Fibroblast of villous mesenchyme (primary cell): ENCODE measurements around the gene AGPS. TPM values are rescaled to one million over a fixed set of nuclear protein-coding genes. Genes with fewer than 3 reads are reported as not detected.
"Not testable (repeated sequence)": the region's sequence is repeated elsewhere in the genome, so short reads cannot be mapped to it uniquely, and the experiment has no call there.

Experiments used
- DNase-seq: peaks from one replicate; pipeline ENCODE4 v3.0.0-alpha.2; 2010; ENCODE audit warnings: low read depth
- H3K4me3 ChIP-seq: 2 replicates; pipeline ENCODE4 v1.5.1; 2011; ENCODE audit warnings: low read depth, mild to moderate bottlenecking, low read length
- total RNA-seq: library from RNA; depleted of rRNA; stranded (reverse); fragments of >200 nt; gene quantifications from 2 replicates; pipeline ENCODE4 v1.2.3, GENCODE V29; 2012
- TF ChIP-seq, protein P1 (sequence below): IDR thresholded peaks from 2 replicates; pipeline ENCODE4 v1.5.1; 2012; ENCODE audit warnings: low read depth, mild to moderate bottlenecking, low read length; ENCODE audit not compliant: insufficient read depth

The AGPS gene
- total RNA-seq, 1 donor = 46.2 TPM

DNA sequence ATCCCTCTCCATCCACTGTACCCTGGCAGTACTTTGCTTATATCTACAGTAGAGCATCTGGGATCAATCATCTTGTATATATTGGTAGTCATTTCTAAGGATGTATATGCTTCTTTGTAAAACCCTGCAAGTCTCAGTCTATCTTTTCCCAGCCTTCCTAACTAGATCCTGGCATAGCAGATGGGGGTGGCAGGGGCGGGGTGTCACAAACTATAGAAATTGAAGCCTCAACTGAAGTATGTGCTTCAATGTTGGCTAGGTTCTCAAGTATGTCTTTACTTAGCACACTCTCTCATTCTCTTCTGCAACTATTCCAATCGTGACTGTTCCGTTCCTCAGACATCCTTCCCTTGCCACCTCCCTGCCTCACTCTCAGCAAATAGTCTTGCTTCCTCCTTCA is 30.1 kb upstream of the AGPS start:
- TF ChIP-seq, protein P1, sequence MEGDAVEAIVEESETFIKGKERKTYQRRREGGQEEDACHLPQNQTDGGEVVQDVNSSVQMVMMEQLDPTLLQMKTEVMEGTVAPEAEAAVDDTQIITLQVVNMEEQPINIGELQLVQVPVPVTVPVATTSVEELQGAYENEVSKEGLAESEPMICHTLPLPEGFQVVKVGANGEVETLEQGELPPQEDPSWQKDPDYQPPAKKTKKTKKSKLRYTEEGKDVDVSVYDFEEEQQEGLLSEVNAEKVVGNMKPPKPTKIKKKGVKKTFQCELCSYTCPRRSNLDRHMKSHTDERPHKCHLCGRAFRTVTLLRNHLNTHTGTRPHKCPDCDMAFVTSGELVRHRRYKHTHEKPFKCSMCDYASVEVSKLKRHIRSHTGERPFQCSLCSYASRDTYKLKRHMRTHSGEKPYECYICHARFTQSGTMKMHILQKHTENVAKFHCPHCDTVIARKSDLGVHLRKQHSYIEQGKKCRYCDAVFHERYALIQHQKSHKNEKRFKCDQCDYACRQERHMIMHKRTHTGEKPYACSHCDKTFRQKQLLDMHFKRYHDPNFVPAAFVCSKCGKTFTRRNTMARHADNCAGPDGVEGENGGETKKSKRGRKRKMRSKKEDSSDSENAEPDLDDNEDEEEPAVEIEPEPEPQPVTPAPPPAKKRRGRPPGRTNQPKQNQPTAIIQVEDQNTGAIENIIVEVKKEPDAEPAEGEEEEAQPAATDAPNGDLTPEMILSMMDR = no peak
- no peak for DNase-seq
- H3K4me3 ChIP-seq = no peak overlapping the region

DNA sequence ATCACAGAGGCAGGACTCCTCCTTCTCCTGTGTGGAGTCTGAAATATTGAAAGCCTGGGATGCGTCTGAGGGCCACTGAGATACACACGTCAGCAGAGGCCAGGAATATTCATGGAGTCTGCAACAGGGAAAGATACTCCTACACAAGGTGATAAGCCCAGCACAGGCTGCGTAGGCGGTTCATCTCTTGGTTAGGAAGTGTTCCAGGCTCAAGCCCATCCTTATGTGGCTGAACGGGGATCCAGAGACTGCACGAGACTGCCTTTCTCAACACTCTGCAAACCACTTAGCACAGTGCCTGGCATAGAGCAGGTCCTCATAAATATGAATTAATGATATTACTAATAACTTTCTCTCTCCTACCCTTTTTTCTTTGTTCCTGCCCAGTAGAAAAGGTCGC is 29.2 kb upstream of the AGPS start:
- no peak overlapping the region for H3K4me3 ChIP-seq
- no peak for DNase-seq
- TF ChIP-seq, protein P1 = no peak

DNA sequence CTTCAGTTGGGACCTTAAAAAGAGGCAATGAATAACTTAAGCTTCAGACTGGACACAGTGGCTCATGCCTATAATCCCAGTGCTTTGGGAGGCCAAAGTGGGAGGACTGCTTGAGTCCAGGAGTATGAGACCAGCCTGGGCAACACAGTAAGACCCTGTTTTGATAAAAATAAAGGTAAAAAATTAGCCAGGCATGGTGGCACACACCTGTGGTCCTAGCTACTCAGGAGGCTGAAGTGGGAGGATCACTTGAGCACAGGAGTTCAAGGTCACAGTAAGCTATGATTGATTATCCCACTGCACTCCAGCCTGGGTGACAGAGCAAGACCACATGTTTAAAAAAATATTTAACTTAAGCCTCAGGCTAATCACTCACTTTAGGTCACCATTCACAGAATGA is 26.8 kb upstream of the AGPS start:
- not testable (repeated sequence) for H3K4me3 ChIP-seq, DNase-seq

DNA sequence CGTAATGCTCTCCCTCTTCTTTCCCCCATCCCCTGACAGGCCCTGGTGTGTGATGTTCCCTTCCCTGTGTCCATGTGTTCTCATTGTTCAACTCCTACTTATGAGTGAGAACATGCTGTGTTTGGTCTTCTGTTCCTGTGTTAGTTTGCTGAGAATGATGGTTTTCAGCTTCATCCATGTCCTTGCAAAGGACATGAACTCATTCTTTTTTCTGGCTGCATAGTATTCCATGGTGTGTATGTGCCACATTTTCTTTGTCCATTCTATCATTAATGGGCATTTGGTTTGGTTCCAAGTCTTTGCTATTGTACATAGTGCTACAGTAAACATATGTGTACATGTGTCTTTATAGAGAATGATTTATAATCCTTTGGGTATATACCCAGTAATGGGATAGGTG is 24.6 kb upstream of the AGPS start:
- not testable (repeated sequence) for H3K4me3 ChIP-seq, DNase-seq

DNA sequence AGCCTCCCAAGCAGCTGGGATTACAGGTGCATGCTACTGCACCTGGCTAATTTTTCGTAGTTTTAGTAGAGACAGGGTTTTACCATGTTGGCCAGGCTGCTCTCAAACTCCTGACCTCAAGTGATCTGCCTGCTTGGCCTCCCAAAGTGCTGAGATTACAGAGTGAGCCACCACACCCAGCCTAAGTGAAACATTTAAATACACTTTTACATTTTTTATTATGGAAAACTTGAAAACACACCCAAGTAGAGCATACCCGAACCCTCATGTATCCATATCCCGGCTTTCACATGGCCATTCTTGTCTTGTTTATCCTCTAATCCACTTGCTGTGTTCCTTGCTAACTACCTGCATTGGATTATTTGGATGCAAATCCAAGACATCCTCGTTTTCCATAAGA is 13.2 kb upstream of the AGPS start:
- DNase-seq = no peak
- TF ChIP-seq, protein P1 = no peak
- no peak overlapping the region for H3K4me3 ChIP-seq

DNA sequence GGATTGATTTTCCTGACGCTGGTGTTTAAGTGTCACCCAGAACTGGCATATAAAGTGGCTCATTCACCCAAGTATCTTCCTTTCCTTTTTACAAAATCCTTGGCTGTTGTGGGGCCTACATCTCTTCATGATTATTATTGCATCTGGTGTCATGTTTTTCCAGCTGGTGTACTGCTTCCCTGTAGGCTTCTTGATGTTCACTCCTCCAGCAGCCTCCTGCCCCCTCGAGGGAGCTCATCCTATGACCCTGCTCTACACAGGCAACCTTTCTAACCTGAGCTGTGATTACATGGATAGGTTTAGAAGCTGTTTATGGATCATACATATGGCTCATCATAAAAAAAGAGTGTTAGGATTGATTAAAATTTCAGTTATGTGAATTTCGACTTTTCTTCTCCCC is 12.4 kb upstream of the AGPS start:
- TF ChIP-seq, protein P1 = no peak
- H3K4me3 ChIP-seq = no peak overlapping the region

DNA sequence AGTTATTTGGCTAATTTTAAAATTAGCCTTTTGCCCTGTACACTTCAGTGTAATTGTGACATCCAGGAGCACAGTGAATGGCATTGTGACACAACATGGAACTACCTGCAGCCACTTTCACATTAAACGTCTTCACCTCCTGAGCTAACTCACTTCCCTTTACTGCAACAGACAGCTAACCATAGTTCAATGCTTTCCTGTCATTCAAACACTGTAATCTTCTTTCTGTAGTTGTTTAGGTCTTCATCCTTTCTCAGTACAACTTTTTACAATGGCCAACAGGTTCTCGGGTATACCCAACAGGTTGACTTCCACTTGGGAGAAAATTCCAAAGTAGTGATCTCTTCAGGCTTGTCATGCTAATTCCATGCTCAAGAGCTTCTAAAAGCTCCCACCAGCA is 8.6 kb upstream of the AGPS start:
- no peak overlapping the region for H3K4me3 ChIP-seq
- TF ChIP-seq, protein P1 = no peak
- no peak for DNase-seq

More for the DNA sequence above, 12.4 kb upstream of the AGPS start:
- DNase-seq = no peak

DNA sequence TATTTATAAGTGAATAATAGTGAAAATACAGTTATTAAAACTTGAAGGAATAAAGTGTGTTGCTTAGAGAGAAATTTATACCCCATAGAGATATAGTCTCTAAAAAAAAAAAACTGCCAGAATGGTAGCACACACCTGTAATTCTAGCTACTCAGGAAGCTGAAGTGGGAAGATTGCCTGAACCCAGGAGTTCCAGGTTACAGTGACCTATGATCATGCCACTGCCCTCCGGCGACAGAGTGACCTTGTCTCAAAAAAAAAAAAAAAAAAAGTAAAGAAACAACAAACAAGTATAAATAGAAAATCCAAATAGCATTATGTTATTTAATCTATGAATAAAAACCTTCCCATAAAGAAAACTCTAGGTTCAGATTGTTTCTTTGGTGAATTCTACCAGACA is 7.4 kb upstream of the AGPS start:
- TF ChIP-seq, protein P1 = no peak

More for the DNA sequence above, 7.4 kb upstream of the AGPS start:
- DNase-seq = no peak
- no peak overlapping the region for H3K4me3 ChIP-seq
